NB4 (cell line): ENCODE results near the gene GPRIN3.

ENCODE experiments used
- DNase-seq: peaks from one replicate; pipeline ENCODE4 v3.0.0; 2010; ENCODE audit warnings: low read depth
- H3K4me3 ChIP-seq: one replicate; pipeline ENCODE4 v1.5.1; 2011; ENCODE audit warnings: mild to moderate bottlenecking, low read depth, low read length, moderate library complexity
- MYC ChIP-seq: IDR thresholded peaks from 2 replicates; pipeline ENCODE4 v1.6.1; 2011; ENCODE audit warnings: low read depth, low read length
- POLR2A ChIP-seq: IDR thresholded peaks from 2 replicates; pipeline ENCODE4 v1.6.1; 2011; ENCODE audit warnings: mild to moderate bottlenecking; ENCODE audit not compliant: insufficient read length; ENCODE audit errors: extremely low read depth
- TF ChIP-seq, protein P1 (sequence below): IDR thresholded peaks from 2 replicates; pipeline ENCODE4 v1.6.1; 2011; ENCODE audit warnings: low read depth, low read length
- TF ChIP-seq, protein P2 (sequence below): IDR thresholded peaks from one replicate; pipeline ENCODE4 v1.5.1; 2012; ENCODE audit warnings: low read depth, low read length

The GPRIN3 gene

DNA sequence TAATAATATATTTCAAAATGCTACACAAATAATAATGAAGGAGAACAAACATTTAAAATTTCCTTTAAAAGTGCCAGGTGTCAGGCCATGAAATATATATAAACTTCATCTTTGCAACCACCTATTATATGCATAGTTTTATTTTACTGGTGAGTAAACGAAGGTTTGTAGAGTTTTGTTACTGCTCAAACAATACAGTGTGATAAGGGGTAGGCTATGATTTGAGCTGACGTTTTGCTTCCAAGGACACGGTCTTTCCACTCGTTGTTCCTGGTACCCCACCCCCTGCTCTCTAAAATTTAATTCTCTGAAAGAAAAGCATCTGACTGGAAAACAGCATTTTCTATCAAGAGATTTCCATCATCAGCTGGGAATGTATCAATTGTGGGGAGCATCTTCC, 27.2 kb upstream of the GPRIN3 start:
- H3K4me3 ChIP-seq, result no peak overlapping the region
- no peak for TF ChIP-seq MYC
- TF ChIP-seq, protein P1, sequence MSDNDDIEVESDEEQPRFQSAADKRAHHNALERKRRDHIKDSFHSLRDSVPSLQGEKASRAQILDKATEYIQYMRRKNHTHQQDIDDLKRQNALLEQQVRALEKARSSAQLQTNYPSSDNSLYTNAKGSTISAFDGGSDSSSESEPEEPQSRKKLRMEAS, result no peak
- DNase-seq, result no peak

GRCh38 chr4:89334311-89334710, 26.7 kb upstream of the GPRIN3 start:
- H3K4me3 ChIP-seq, result no peak overlapping the region
- no peak for TF ChIP-seq MYC
- TF ChIP-seq, protein P2, sequence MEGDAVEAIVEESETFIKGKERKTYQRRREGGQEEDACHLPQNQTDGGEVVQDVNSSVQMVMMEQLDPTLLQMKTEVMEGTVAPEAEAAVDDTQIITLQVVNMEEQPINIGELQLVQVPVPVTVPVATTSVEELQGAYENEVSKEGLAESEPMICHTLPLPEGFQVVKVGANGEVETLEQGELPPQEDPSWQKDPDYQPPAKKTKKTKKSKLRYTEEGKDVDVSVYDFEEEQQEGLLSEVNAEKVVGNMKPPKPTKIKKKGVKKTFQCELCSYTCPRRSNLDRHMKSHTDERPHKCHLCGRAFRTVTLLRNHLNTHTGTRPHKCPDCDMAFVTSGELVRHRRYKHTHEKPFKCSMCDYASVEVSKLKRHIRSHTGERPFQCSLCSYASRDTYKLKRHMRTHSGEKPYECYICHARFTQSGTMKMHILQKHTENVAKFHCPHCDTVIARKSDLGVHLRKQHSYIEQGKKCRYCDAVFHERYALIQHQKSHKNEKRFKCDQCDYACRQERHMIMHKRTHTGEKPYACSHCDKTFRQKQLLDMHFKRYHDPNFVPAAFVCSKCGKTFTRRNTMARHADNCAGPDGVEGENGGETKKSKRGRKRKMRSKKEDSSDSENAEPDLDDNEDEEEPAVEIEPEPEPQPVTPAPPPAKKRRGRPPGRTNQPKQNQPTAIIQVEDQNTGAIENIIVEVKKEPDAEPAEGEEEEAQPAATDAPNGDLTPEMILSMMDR, result no peak
- no peak for DNase-seq

DNA sequence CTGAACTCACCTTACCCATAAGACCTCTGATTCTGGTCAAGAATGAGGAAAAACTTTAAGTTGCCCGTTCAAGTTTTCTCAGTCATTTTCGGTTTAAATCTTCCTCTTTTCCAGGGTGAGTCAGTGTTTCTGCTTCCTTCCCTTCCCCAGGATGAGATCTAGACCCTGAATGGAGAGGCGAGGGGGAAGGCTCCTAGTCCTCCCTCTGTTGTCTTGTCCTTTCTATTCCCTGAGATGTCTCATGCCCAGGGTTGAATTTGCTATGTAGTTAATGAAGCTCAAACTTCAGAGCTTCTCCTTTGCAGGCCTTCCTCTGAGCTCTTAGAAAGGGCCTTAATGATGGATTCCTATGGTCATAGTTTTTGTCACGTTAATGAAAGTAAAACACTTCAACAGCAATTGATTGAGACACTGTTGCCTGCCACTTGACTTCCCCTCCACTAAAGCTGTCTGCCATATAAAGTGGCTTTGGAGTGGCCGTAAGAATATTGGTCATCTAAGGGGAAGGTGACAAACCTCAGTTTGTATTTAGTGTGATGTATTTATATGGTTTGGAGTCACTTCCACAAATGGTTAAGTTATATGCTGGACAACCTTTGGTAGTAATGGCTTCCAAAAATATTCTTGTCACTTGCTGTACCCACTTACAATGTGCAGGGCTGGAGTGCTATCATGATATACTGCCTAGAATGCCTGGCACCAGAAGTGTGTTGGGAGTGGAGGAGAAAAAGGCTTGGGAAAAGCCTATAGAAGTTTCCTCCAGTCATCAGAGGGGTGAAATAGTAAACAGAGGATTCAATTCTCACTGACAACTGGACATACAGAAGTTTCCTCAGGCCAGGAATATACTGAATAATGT, 24.3 kb upstream of the GPRIN3 start:
- DNase-seq, result no peak
- H3K4me3 ChIP-seq, result no peak overlapping the region
- no peak for TF ChIP-seq POLR2A
- TF ChIP-seq, protein P1, result no peak
- no peak for TF ChIP-seq MYC
- TF ChIP-seq, protein P2, result no peak

DNA sequence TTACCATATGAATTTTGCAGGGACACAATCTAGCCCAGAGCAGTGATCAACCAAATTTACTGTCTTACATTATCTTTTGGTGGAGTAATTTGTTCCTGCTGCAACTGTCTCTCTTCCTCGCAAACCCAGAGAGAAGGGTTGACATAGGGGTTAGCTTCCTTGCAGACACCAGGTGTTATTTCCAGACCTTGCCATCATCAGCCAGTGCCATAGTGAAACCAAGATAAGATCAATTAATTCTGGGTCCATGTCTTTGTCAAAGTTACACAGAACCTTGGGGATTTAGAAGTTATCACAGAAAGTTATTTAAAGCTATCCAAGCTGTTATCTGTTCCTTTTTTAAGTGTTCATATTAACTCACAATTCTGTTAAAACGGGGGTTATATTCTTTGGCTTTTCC, 23.6 kb upstream of the GPRIN3 start:
- TF ChIP-seq, protein P1, result no peak
- TF ChIP-seq, protein P2, result no peak
- TF ChIP-seq MYC (no peak), POLR2A (no peak)
- DNase-seq, result no peak
- no peak overlapping the region for H3K4me3 ChIP-seq

GRCh38 chr4:89329280-89329679, 21.7 kb upstream of the GPRIN3 start:
- no peak for DNase-seq
- H3K4me3 ChIP-seq, result no peak overlapping the region
- TF ChIP-seq, protein P2, result no peak
- TF ChIP-seq MYC, result no peak
- no peak for TF ChIP-seq POLR2A
- TF ChIP-seq, protein P1, result no peak

GRCh38 chr4:89324671-89325070, 17.1 kb upstream of the GPRIN3 start:
- TF ChIP-seq, protein P2, result no peak
- TF ChIP-seq POLR2A, result no peak
- TF ChIP-seq, protein P1, result no peak
- TF ChIP-seq MYC, result peak; percentile 19; the same call in 1 of the 2 replicates
- no peak overlapping the region for H3K4me3 ChIP-seq
- peak; percentile 90 for DNase-seq
